PC-3 (cell line): Measurements from ENCODE around the gene ZNF785. TPM values are rescaled to one million over a fixed set of nuclear protein-coding genes. Genes with fewer than 3 reads are reported as not detected.
A peak's percentile ranks its signal among the peaks of the same experiment; 100 is the strongest.

Source experiments
- ATAC-seq: fragments of 200-7000 bp; cut with Tn5 transposase; 2 replicates; pipeline ENCODE4 v1.9.1; 2020; ENCODE audit warnings: mild to moderate bottlenecking, moderate library complexity
- BruUV-seq: library from RNA; stranded (reverse); fragments of 400-500 nt; replicated peaks from 2 replicates; lab custom pipeline; 2021; lab: Mats Ljungman, UMichigan
- CTCF ChIA-PET: fragments of 300-600 bp; sonication (Branson Sonifier 250); formaldehyde crosslinking; loops from one replicate; lab custom pipeline; 2022; ENCODE audit warnings: antibody characterized with exemption; lab: Charles Lee
- POLR2A ChIA-PET: fragments of 300-600 bp; sonication (Branson Sonifier 250); formaldehyde crosslinking; loops from one replicate; lab custom pipeline; 2022; ENCODE audit warnings: antibody characterized with exemption; ENCODE audit not compliant: unreplicated experiment; lab: Charles Lee
- DNase-seq: peaks from one replicate; pipeline ENCODE4 v3.0.0-alpha.2; 2015
- H2AFZ ChIP-seq: fragments of 300-600 bp; sonication (generic); 2 replicates; pipeline ENCODE4 v1.6.0; 2016; ENCODE audit warnings: antibody characterized with exemption, low read length
- H3F3A ChIP-seq: fragments of 300-600 bp; sonication (generic); one replicate; pipeline ENCODE4 v1.6.0; 2017; ENCODE audit warnings: antibody characterized with exemption, low read length, control low read depth, mild to moderate bottlenecking; ENCODE audit not compliant: unreplicated experiment
- H3K27ac ChIP-seq: fragments of 300-600 bp; sonication (generic); 2 replicates; pipeline ENCODE4 v1.5.1; 2016; ENCODE audit warnings: mild to moderate bottlenecking, low read length
- H3K27me3 ChIP-seq: fragments of 300-600 bp; sonication (generic); 2 replicates; pipeline ENCODE4 v1.6.1; 2016; ENCODE audit warnings: low read length, mixed read lengths
- H3K36me3 ChIP-seq: fragments of 300-600 bp; sonication (generic); 2 replicates; pipeline ENCODE4 v1.6.1; 2016; ENCODE audit warnings: low read depth, mixed run types, low read length, mixed read lengths
- H3K4me1 ChIP-seq: fragments of 300-600 bp; sonication (generic); 2 replicates; pipeline ENCODE4 v1.5.1; 2016; ENCODE audit warnings: low read length; ENCODE audit not compliant: insufficient read depth
- H3K4me2 ChIP-seq: fragments of 300-600 bp; sonication (generic); 2 replicates; pipeline ENCODE4 v1.6.0; 2016; ENCODE audit warnings: low read length
- H3K4me3 ChIP-seq: fragments of 300-600 bp; sonication (generic); 2 replicates; pipeline ENCODE4 v1.5.1; 2016; ENCODE audit warnings: mild to moderate bottlenecking, low read length, mixed read lengths
- H3K79me2 ChIP-seq: fragments of 300-600 bp; sonication (generic); 2 replicates; pipeline ENCODE4 v1.6.1; 2017; ENCODE audit warnings: low read length, mixed read lengths
- H3K9ac ChIP-seq: fragments of 300-600 bp; sonication (generic); 2 replicates; pipeline ENCODE4 v1.6.0; 2016; ENCODE audit warnings: mild to moderate bottlenecking, low read length
- H3K9me2 ChIP-seq: fragments of 300-600 bp; sonication (generic); replicated peaks from 2 replicates; pipeline ENCODE4 v1.6.1; 2016; ENCODE audit warnings: mixed run types, low read length, mixed read lengths
- H3K9me3 ChIP-seq: fragments of 300-600 bp; sonication (generic); 2 replicates; pipeline ENCODE4 v1.6.1; 2016; ENCODE audit warnings: low read length, mixed read lengths
- H4K20me1 ChIP-seq: fragments of 300-600 bp; sonication (generic); 2 replicates; pipeline ENCODE4 v1.6.1; 2016; ENCODE audit warnings: low read length, mixed read lengths
- EZH2 ChIP-seq: fragments of 300-600 bp; sonication (generic); IDR thresholded peaks from one replicate; pipeline ENCODE4 v1.6.1; 2017; ENCODE audit warnings: antibody characterized with exemption, mild to moderate bottlenecking, low read length; ENCODE audit not compliant: unreplicated experiment
- EZH2phosphoT487 ChIP-seq: fragments of 300-600 bp; sonication (generic); IDR thresholded peaks from 2 replicates; pipeline ENCODE4 v1.6.1; 2018; ENCODE audit warnings: mild to moderate bottlenecking, antibody characterized with exemption, low read length, borderline replicate concordance
- intact Hi-C: fragments of 100-400 bp; cut with micrococcal nuclease; formaldehyde crosslinking; loops from 2 replicates; pipeline ENCODE4 v1.9.0; 2023
- total RNA-seq: library from RNA; depleted of rRNA; stranded (reverse); fragments of >200 nt; gene quantifications from 2 replicates; pipeline ENCODE4 v1.2.3, GENCODE V29; 2014
- TF ChIP-seq, protein P1 (sequence below): fragments of 300-600 bp; sonication (generic); conservative IDR thresholded peaks from 2 replicates; pipeline ENCODE4 v1.5.1; 2017; ENCODE audit warnings: antibody characterized with exemption, low read depth, mild to moderate bottlenecking, low read length

ZNF785 gene
- total RNA-seq, 1 experiment from 2014 or later: 4.9 TPM

DNA sequence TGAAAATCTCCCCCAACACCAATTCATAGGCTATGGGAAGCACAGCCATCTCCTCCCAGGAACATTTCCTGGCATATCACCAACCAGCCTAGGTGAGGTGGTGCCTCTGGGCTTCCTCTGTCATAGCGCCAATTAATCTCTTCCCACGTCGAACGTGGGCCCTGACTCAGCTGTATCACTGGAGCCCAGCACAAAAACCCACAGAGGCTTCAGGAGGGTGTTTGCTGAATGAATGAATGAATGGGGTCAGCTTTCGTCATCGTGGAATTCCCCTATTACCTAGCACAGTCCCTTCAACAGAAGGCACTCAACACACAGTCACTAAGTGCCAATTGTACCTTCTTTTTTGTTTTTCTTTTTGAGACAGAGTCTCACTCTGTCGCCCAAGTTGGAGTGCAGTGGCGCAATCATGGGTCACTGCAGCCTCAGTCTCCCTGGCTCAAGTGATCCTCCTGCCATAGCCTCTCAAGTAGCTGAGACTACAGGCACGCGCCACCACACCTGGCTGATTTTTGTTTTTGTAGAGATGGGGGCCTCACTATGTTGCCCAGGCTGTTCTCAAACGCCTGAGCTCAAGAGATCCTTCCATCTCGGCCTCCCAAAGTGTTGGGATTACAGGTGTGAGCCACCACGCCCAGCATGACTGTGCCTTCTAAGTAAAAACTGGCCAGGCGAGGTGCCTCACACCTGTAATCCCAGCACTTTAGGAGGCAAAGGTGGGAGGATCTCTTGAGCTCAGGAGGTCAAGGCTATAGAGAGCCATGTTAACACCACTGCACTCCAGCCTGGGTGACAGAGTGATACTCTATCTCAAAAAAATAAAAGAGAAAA is 18.1 kb downstream of the ZNF785 start:
- no peaks in the 10 kb centered on the region for H3K27me3 ChIP-seq
- H3K79me2 ChIP-seq: peaks cover 2% of the 10 kb centered on the region; the same call in 1 of the 2 replicates
- peak overlapping the region; percentile 96 for H3K27ac ChIP-seq
- BruUV-seq: no TSS peak
- H3K9me2 ChIP-seq: no peaks in the 10 kb centered on the region
- H3F3A ChIP-seq: no peaks in the 10 kb centered on the region
- no peak overlapping the region for H2AFZ ChIP-seq
- DNase-seq (peak; percentile 58), ATAC-seq (no peak)
- no peaks in the 10 kb centered on the region for H3K36me3 ChIP-seq
- H3K4me1 ChIP-seq: peaks cover 34% of the 10 kb centered on the region
- H3K4me2 ChIP-seq: peak overlapping the region; percentile 43
- intact Hi-C loops: no loop called here
- no peaks in the 10 kb centered on the region for H3K9me3 ChIP-seq
- TF ChIP-seq, protein P1, sequence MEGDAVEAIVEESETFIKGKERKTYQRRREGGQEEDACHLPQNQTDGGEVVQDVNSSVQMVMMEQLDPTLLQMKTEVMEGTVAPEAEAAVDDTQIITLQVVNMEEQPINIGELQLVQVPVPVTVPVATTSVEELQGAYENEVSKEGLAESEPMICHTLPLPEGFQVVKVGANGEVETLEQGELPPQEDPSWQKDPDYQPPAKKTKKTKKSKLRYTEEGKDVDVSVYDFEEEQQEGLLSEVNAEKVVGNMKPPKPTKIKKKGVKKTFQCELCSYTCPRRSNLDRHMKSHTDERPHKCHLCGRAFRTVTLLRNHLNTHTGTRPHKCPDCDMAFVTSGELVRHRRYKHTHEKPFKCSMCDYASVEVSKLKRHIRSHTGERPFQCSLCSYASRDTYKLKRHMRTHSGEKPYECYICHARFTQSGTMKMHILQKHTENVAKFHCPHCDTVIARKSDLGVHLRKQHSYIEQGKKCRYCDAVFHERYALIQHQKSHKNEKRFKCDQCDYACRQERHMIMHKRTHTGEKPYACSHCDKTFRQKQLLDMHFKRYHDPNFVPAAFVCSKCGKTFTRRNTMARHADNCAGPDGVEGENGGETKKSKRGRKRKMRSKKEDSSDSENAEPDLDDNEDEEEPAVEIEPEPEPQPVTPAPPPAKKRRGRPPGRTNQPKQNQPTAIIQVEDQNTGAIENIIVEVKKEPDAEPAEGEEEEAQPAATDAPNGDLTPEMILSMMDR: no peak
- TF ChIP-seq EZH2phosphoT487 (no peak), EZH2 (no peak)
- no peak overlapping the region for H3K4me3 ChIP-seq
- ChIA-PET CTCF (no interaction called here), POLR2A (interaction anchor here (1.0 kb wide), 1 partner anchor 9 kb away, joined by 5 read pairs; the partner anchor contains the start of gene ZNF764)
- no peaks in the 10 kb centered on the region for H4K20me1 ChIP-seq
- H3K9ac ChIP-seq: peak overlapping the region; percentile 76

DNA sequence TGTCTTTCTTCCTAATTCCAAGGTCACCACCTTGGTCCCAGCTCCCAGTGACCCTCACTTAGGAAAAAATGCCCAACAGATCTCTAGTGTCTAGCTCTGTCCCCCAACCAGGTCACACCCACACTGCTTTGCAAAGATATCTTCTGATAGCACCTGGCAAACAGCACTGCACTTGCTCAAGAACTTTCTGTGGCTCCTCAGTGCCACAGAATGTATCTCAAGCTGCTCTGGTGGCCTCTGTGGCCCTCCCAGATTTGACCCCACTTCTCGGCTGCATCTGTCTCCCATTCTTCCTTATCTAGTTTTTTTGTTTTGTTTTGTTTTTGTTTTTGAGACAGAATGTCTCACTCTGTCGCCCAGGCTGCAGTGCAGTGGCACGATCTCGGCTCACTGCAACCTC is 19.0 kb downstream of the ZNF785 start:
- Histone ChIP-seq H3K4me2 (no peak overlapping the region), H3K9me2 (no peaks in the 10 kb centered on the region), H3K36me3 (no peaks in the 10 kb centered on the region), H3K27ac (peak overlapping the region; percentile 96), H3K9ac (peak overlapping the region; percentile 76), H2AFZ (no peak overlapping the region), H3K27me3 (no peaks in the 10 kb centered on the region), H3K4me3 (no peak overlapping the region), H3K9me3 (no peaks in the 10 kb centered on the region), H4K20me1 (no peaks in the 10 kb centered on the region), H3F3A (no peaks in the 10 kb centered on the region), H3K79me2 (no peaks in the 10 kb centered on the region), H3K4me1 (peaks cover 34% of the 10 kb centered on the region)
- CTCF ChIA-PET: no interaction called here
- no peak for ATAC-seq
- POLR2A ChIA-PET: no interaction called here
- intact Hi-C loops: no loop called here
- no peak for DNase-seq
- no TSS peak for BruUV-seq
- TF ChIP-seq EZH2: no peak
- TF ChIP-seq, protein P1: no peak
- TF ChIP-seq EZH2phosphoT487: no peak

DNA sequence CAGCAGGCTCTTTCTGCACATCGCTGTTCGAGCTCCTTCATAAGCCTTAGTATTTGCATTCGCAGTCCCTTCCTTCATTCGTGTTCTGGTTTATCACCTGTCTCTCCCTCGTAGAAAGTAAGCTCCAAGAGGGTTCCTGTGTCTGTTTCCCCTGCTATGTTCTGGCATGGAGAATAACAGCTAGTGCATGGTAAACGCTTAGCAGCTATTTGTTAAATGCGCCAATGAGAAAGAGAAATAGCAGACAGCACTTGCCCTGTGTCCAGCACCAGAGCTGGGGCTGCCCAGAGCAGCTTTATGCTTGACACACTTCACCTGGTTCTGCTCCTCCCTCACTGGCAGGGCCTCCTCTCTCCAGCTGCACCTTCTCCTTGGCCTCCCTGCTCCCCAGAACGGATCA is 19.5 kb downstream of the ZNF785 start:
- Histone ChIP-seq H2AFZ (no peak overlapping the region), H3K27ac (no peak overlapping the region), H3K9me3 (no peaks in the 10 kb centered on the region), H3K36me3 (no peaks in the 10 kb centered on the region), H3K4me1 (peaks cover 32% of the 10 kb centered on the region), H3K79me2 (no peaks in the 10 kb centered on the region), H3K4me2 (no peak overlapping the region), H3K4me3 (no peak overlapping the region), H3K9me2 (no peaks in the 10 kb centered on the region), H4K20me1 (no peaks in the 10 kb centered on the region), H3F3A (no peaks in the 10 kb centered on the region), H3K27me3 (no peaks in the 10 kb centered on the region), H3K9ac (no peak overlapping the region)
- TF ChIP-seq EZH2: no peak
- TF ChIP-seq, protein P1: no peak
- TF ChIP-seq EZH2phosphoT487: no peak
- POLR2A ChIA-PET: interaction anchor here (0.5 kb wide), 1 partner anchor 9 kb away, joined by 3 read pairs; no protein-coding TSS in a partner anchor
- BruUV-seq: no TSS peak
- CTCF ChIA-PET: no interaction called here
- intact Hi-C loops: no loop called here
- DNase-seq (no peak), ATAC-seq (no peak)
